ENCODE measurements around the gene SLC14A1. TPM values are rescaled to one million over a fixed set of nuclear protein-coding genes. Genes with fewer than 3 reads are reported as not detected.

SLC14A1 gene
- polyA plus RNA-seq, 1 donor (not counting 4 experiments of a cell fraction or from before 2014, with no cell fraction given): not detected

GRCh38 chr18:45793264-45793965 lies 69.4 kb downstream of the SLC14A1 start:
- TF ChIP-seq CTCF (optimal IDR thresholded peaks at IDR 0.05 in 1 of 3, IDR thresholded peaks at IDR 0.05 in 1 of 3, conservative IDR thresholded peaks at IDR 0.05 in 1 of 3; ENCODE audit: extremely low read depth in 1 of 3, insufficient read depth in 2 of 3, low read length in 3 of 3): no peak
- no peak for TF ChIP-seq EZH2 (IDR thresholded peaks at IDR 0.05; ENCODE audit: low read length)
- Histone ChIP-seq H3K79me2 (ENCODE audit: control insufficient read depth, insufficient read depth, low read length) (no peaks in the 10 kb centered on the region), H3K27me3 (ENCODE audit: control insufficient read depth, extremely low read depth, insufficient read depth, low read length) (no peaks in the 10 kb centered on the region), H3K4me1 (ENCODE audit: control insufficient read depth, extremely low read depth, insufficient read depth, low read length) (peaks cover 15% of the 10 kb centered on the region), H3K9me1 (ENCODE audit: control insufficient read depth, extremely low read depth, insufficient read depth, low read length) (no peaks in the 10 kb centered on the region), H3K27ac (ENCODE audit: control insufficient read depth, insufficient read depth, low read length) (peak overlapping the region; percentile 86), H3K4me2 (ENCODE audit: control insufficient read depth, extremely low read depth, insufficient read depth, low read depth, low read length) (peak overlapping the region; percentile 50), H3K36me3 (ENCODE audit: control insufficient read depth in 2 of 2, extremely low read depth in 1 of 2, insufficient read depth in 2 of 2, low read length in 2 of 2) (no peaks in the 10 kb centered on the region), H2AFZ (ENCODE audit: control insufficient read depth, low read length) (no peak overlapping the region), H3K9ac (ENCODE audit: control insufficient read depth, extremely low read depth, insufficient read depth, low read length) (peak overlapping the region; percentile 34), H3K4me3 (ENCODE audit: control insufficient read depth in 2 of 3, extremely low read depth in 1 of 3, insufficient read depth in 2 of 3, low read depth in 1 of 3, low read length in 3 of 3) (peak overlapping the region in 1 of 3 experiments; percentile 19), H3K9me3 (ENCODE audit: control insufficient read depth, low read depth, low read length) (no peaks in the 10 kb centered on the region), H4K20me1 (ENCODE audit: control insufficient read depth, extremely low read depth, insufficient read depth, low read length) (no peaks in the 10 kb centered on the region)
- FAIRE-seq (peak; percentile 99), DNase-seq (ENCODE audit: low read depth, low spot score) (peak; percentile 96)
- dilution Hi-C loops (cut with MboI; ENCODE audit: extremely low pct_ligation_motif_present, low sequenced_read_pairs): no loop called here

GRCh38 chr18:45801416-45802004 lies 77.5 kb downstream of the SLC14A1 start:
- Histone ChIP-seq H3K36me3 (ENCODE audit: control insufficient read depth in 2 of 2, extremely low read depth in 1 of 2, insufficient read depth in 2 of 2, low read length in 2 of 2) (no peaks in the 10 kb centered on the region), H3K4me2 (ENCODE audit: control insufficient read depth, extremely low read depth, insufficient read depth, low read depth, low read length) (peak overlapping the region; percentile 54), H3K9me3 (ENCODE audit: control insufficient read depth, low read depth, low read length) (peaks cover 6% of the 10 kb centered on the region), H2AFZ (ENCODE audit: control insufficient read depth, low read length) (peak overlapping the region; percentile 13), H3K27ac (ENCODE audit: control insufficient read depth, insufficient read depth, low read length) (peak overlapping the region; percentile 97), H3K4me1 (ENCODE audit: control insufficient read depth, extremely low read depth, insufficient read depth, low read length) (peaks cover 43% of the 10 kb centered on the region), H4K20me1 (ENCODE audit: control insufficient read depth, extremely low read depth, insufficient read depth, low read length) (no peaks in the 10 kb centered on the region), H3K79me2 (ENCODE audit: control insufficient read depth, insufficient read depth, low read length) (no peaks in the 10 kb centered on the region), H3K4me3 (ENCODE audit: control insufficient read depth in 2 of 3, extremely low read depth in 1 of 3, insufficient read depth in 2 of 3, low read depth in 1 of 3, low read length in 3 of 3) (no peak overlapping the region), H3K9ac (ENCODE audit: control insufficient read depth, extremely low read depth, insufficient read depth, low read length) (no peak overlapping the region), H3K27me3 (ENCODE audit: control insufficient read depth, extremely low read depth, insufficient read depth, low read length) (no peaks in the 10 kb centered on the region), H3K9me1 (ENCODE audit: control insufficient read depth, extremely low read depth, insufficient read depth, low read length) (no peaks in the 10 kb centered on the region)
- DNase-seq (ENCODE audit: low read depth, low spot score) (peak; percentile 76), FAIRE-seq (peak; percentile 96)
- TF ChIP-seq EZH2 (IDR thresholded peaks at IDR 0.05; ENCODE audit: low read length) (no peak), CTCF (optimal IDR thresholded peaks at IDR 0.05 in 1 of 3, IDR thresholded peaks at IDR 0.05 in 1 of 3, conservative IDR thresholded peaks at IDR 0.05 in 1 of 3; ENCODE audit: extremely low read depth in 1 of 3, insufficient read depth in 2 of 3, low read length in 3 of 3) (no peak)
- dilution Hi-C loops (cut with MboI; ENCODE audit: extremely low pct_ligation_motif_present, low sequenced_read_pairs): no loop called here

Small RNAs within 50 kb of the gene (small RNA-seq; reads per million reads assigned to genes)
- 0 reads per million in 3 experiments for gene AC087685.1 (ENCODE audit: insufficient read length in 3 of 3, low read depth in 3 of 3, low replicate concordance in 1 of 3)

Other genes with a start within 250 kb of the SLC14A1 start
- 0.03 TPM in 1 of 3 replicates, not detected in the others for gene SLC14A2, start 108.7 kb upstream of the SLC14A1 start, polyA plus RNA-seq
- gene SIGLEC15, start 101.5 kb downstream of the SLC14A1 start, polyA plus RNA-seq: 0.10 TPM in 1 of 3 replicates, not detected in the others
- 17.8 to 18.8 TPM (median 17.8 TPM) in 3 replicates for gene EPG5, start 243.1 kb downstream of the SLC14A1 start, polyA plus RNA-seq